Choroid plexus epithelial cell (primary cell): ENCODE data around the gene TRIOBP.

Experiments
- DNase-seq: peaks from one replicate; pipeline ENCODE4 v3.0.0-alpha.2; 2010; ENCODE audit warnings: low read depth
- H3K4me3 ChIP-seq: 2 replicates; pipeline ENCODE4 v1.5.1; 2011; ENCODE audit warnings: low read depth, mild to moderate bottlenecking, control low read depth, low read length, moderate library complexity
- TF ChIP-seq, protein P1 (sequence below): conservative IDR thresholded peaks from 2 replicates; pipeline ENCODE4 v1.5.1; 2011; ENCODE audit warnings: low read depth, mild to moderate bottlenecking, control low read depth, inconsistent platforms, low read length, moderate library complexity

TRIOBP gene

DNA sequence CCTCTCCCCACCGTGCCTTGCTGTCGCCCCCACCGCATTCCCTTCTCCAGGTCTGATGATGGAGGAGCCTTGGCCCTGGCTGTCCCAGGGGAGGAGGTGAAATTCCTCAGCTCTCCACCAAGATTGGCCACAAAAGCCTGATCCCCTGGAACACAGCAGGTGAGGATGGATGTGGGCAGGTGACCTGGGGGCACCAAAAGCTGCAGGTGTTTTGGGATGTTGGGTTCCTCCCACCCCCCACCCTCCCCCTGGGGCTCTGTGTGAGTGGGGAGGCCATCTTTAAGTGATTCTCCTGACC lies 639 bp downstream of the TRIOBP start:
- TF ChIP-seq, protein P1, sequence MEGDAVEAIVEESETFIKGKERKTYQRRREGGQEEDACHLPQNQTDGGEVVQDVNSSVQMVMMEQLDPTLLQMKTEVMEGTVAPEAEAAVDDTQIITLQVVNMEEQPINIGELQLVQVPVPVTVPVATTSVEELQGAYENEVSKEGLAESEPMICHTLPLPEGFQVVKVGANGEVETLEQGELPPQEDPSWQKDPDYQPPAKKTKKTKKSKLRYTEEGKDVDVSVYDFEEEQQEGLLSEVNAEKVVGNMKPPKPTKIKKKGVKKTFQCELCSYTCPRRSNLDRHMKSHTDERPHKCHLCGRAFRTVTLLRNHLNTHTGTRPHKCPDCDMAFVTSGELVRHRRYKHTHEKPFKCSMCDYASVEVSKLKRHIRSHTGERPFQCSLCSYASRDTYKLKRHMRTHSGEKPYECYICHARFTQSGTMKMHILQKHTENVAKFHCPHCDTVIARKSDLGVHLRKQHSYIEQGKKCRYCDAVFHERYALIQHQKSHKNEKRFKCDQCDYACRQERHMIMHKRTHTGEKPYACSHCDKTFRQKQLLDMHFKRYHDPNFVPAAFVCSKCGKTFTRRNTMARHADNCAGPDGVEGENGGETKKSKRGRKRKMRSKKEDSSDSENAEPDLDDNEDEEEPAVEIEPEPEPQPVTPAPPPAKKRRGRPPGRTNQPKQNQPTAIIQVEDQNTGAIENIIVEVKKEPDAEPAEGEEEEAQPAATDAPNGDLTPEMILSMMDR = no peak
- no peak overlapping the region for H3K4me3 ChIP-seq
- DNase-seq = no peak

DNA sequence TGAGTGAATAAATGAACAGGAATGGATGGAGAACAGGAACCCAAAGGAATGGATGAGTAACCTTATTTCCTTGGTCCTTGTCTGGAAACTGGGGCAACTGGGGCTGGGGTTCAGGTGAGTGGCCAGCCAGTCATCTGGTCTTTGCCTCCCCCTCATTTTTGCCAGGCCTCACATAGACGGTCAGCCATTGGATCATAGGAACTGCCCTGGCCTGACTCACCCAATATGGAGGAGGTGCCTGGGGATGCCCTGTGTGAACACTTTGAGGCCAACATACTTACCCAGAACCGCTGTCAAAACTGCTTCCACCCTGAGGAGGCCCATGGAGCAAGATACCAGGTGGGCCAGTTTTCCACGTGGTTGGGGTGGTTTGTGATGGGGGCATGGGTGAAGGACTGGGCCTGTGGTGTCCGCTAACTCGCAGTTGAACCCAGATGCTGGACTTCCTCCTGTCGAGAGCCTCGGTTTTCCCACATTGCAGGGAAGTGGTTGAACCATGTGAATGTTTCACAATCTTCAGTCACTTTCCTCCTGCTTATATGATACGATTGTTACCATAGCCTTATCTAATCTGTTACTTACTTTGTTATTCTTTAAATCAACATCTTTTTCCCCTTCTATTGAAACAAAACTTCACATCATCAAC lies 4.4 kb downstream of the TRIOBP start:
- TF ChIP-seq, protein P1 = no peak
- DNase-seq = no peak
- no peak overlapping the region for H3K4me3 ChIP-seq

DNA sequence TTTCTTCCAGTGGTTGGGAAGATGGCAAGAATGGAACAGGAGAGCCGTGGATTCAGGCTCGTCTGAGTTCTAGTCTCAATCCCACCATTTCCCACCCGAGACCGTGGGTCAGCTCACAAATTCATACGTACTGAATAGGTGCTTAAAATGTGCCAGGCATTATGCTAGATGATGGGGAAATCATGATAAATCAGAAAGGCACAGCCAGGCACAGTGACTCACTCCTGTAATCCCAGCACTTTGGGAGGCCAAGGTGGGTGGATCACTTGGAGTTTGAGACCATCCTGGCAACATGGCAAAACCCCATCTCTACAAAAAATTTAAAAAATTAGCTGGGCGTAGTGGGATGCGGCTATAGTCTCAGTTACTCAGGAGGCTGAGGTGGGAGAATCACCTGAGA lies 7.1 kb downstream of the TRIOBP start:
- no peak overlapping the region for H3K4me3 ChIP-seq
- no peak for DNase-seq
- TF ChIP-seq, protein P1 = no peak

DNA sequence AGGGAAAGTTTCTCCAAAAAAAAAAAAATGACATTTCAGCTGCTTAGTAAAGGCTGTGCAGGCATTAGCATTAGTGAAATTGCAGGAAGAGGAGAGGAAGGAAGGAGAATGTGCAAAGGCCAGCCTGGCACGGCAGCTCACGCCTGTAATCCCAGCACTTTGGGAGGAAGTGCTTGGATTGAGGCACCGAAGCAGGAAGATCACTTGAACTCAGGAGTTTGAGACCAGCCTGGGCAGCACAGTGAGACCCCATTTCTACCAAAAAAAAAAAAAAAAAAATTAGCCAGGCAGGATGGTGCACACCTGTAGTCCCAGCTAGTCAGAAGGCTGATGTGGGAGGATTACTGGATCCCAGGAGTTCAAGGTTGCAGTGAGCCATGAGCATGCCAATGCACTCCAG lies 7.8 kb downstream of the TRIOBP start:
- no peak for DNase-seq
- H3K4me3 ChIP-seq = no peak overlapping the region

DNA sequence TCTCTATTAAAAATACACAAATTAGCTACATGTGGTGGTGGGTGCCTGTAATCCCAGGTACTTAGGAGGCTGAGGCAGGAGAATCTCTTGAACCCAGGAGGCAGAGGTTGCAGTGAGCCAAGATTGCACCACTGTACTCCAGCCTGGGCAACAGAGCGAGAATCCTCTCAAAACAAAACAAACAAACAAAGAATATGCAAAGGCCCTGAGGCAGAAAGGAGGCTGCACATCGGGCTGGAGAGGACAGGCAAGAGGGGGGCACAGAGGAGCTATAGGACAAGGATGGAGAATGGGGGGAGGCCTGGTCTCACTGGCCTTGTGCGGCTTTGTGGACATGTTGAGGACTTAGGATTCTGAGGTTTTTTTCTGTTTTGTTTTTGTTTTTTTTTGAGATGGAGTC lies 8.4 kb downstream of the TRIOBP start:
- TF ChIP-seq, protein P1 = no peak
- H3K4me3 ChIP-seq = no peak overlapping the region
- DNase-seq = no peak

More for the DNA sequence above, 7.8 kb downstream of the TRIOBP start:
- TF ChIP-seq, protein P1 = no peak

DNA sequence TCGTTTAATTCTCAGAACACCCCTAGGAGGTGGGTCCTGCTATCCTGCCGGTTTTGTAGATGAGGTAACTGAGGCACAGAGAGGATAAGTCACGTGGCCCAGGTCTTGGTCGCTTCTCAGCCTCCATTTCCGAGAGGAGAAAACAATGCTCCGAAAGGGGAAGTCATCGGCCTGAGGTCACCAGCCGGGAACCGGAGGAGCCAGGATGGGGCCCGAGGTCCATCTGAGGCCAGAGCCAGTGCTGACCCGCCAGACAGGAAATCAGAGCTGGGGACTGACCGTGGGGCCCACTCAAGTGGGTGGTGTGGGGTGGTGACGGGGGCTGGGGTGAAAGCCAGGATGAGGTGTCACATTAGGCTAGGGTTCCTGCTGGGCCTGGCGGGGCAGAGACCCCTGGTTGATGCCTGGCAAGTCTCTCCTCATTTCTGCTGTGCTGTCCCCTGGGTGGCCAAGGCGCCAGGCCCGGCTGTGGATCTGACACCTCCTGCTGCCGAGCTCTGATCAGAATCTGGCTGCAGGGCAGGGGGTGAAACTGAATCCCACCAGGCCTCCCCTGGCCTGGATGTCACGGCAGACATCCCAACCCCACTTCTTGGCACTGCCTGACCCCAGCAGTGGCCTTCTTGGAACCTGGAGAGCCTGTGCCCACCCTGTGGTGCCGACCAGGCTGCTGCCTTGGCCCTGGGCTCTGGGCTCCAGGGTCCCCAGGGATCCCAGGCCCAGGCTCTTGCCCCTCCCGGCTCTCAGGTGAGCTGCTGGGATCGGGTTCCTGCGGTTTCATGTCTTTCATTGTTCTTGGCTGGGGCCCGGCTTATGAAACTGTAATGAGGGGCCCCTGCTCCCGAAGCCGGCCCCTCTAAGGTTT lies 12.0 kb downstream of the TRIOBP start:
- H3K4me3 ChIP-seq = no peak overlapping the region
- no peak for DNase-seq
- TF ChIP-seq, protein P1 = no peak

DNA sequence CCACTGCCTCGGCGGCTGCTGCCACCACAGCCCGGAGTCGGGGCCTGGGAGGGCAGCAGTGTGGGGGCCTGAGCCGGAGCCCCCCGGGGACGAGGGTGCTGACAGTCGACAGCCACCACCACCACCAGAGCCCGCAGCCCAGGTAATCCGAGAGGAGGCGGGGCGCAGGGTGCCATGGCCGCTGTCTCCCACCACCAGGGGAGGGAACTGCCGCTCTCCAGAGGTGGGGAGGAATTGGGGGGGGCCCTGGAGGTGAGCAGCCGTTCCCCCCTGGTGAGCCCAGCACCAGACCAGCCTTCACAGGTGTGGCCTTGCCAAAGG lies 12.6 kb downstream of the TRIOBP start:
- TF ChIP-seq, protein P1 = no peak
- no peak overlapping the region for H3K4me3 ChIP-seq
- no peak for DNase-seq
